ENCODE data around the gene PDRG1.
"Not testable (repeated sequence)": the region's sequence is repeated elsewhere in the genome, so short reads cannot be mapped to it uniquely, and the experiment has no call there.

The PDRG1 gene

GRCh38 chr20:31966991-31967655 is 15.3 kb upstream of the PDRG1 start:
- no peak for DNase-seq (ENCODE audit: low spot score)

DNA sequence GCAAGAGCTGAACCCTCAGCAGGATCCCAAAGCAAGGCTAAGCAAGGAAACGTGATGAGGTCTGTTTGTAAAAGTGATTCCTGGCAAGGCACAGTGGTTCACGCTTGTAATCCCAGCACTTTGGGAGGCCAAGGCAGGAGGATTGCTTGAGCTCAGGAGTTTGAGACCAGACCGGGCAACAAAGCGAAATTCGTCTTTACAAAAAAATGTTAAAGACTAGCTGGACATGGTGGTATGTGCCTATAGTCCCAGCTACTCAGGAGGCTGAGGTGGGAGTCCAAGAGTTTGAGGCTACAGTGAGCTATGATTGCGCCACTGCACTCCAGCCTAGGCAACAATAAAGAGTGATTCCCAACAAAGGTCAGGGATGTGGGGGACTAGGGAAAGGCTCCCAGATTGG is 12.0 kb upstream of the PDRG1 start:
- no peak for DNase-seq (ENCODE audit: low spot score)

DNA sequence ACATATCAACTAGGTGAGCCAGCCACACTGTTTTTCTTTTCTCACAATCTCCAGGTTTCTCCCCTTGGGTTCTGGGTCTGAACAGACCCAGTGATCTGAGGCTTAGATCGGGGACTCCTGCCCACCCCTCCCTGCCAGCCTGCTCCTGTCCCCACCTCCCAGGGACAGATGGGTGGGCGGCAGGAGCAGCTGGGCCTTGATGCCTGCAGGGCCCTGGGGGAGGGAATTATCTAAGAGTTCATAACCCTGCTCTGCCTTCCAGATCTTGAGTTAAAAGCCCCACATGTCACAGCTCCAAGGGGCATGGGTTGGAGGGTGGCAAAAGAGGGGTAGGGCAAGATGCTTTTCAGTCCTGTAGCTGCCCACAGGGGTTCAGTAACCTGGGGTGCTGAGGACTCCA is 10.9 kb upstream of the PDRG1 start:
- no peak for DNase-seq (ENCODE audit: low spot score)

DNA sequence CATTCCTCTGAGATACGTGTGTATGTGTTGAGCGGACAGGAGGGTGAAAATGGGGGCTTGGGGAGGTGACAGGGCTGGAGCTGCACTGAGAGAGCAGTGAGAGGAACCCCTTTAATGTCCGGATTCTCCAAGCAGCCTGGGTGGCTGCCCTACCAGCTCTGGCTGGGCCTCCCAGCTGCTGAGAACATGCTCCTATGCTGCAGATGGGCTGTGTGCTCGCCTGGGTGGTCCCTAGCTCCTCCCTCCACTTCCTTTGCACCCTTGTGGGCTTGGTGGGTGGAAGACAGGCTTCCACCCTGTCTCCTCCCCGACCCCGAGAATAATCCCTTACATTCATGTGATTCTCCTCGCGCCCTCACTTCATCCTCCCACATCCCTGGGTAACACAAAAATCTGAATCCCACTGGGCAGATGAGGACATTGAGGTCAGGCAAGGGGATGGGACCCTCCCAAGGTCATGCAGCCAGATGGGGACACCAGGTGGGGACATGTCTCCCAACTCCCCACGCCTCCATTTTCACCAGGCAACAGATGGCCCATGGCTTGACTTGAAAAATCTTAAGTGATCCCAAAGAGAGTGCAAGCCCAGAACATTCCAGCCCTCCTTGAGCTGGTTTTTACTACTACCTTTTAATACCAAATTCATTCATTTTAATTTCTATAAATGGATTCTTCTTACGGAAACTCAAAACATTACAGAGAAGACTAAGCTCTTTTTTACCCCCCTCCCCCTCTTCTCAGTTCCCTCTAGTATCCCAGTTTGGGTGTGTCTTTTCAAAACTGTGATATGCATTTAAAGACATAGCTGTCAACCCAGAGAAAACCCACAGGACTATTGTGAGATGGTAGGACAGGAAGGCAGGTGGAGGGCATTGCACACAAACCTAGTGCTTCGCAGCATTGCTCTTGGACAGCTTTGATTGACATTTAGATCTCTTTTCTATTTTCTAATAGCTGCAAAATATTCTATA is 5.0 kb upstream of the PDRG1 start:
- DNase-seq (ENCODE audit: low spot score): no peak

DNA sequence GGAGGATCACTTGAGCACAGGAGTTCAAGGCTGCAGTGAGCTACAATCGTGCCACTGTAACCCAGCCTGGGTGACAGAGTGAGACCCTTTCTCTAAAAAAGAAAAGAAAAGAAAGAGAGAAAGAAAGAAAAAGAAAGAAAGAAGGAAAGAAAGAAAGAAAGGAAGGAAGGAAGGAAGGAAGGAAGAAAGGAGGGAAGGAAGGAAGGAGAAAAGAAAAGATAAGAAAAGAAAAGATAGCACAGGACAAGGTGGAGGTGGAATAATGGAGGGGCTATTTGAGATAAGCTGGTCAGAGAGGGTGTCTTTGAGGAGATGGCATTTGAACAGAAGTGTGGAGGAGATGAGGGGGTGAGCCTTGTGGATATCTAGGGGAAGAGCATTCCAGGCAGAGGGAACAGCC is 2.7 kb upstream of the PDRG1 start:
- DNase-seq (ENCODE audit: low spot score): no peak

DNA sequence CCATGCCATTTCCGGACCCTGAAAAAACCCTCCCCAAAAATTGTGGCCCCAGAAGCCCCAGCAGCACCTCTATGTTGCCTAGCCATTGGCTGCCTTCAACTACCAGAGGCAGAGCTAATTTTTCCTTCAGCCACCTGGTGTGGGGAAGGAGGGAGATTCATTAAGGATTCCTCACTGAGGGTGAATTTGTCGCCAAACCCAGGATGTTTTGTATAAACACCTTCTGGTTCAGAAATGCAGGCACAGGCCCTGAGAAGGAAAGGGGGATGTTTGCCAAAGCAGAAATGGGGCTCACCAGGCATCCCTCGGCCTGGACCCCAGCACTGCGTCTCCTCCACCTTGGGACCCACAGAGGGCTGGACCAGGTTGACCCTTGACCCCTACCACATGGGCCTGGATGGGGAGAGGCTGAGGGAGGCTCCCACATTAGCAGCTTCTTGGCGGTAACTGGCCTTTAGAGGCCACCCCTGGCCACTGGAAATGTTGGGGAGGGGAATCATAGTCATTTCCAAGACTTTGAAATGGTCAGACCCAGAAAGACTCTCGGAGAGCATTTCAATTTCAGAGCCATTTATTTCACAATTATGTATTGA is 1.8 kb upstream of the PDRG1 start:
- no peak for DNase-seq (ENCODE audit: low spot score)

DNA sequence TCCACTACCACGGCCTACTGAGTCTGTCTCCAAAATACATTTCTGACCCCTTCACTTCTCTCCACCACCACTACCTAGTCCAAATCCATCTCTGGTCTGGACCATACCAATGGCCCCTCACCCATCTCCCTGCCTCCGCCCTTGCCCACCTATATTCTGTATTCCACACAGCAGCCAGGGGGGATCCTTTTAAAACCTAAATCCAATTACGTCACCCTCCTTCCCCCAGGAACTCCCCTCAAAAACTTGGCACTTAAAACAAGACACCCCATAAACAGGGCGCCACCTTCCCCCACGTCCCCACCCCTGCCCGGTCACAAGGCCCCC is 680 bp downstream of the PDRG1 start:
- DNase-seq (ENCODE audit: low spot score): no peak

GRCh38 chr20:31949877-31950646 is 1.8 kb downstream of the PDRG1 start:
- DNase-seq (ENCODE audit: low spot score): no peak

DNA sequence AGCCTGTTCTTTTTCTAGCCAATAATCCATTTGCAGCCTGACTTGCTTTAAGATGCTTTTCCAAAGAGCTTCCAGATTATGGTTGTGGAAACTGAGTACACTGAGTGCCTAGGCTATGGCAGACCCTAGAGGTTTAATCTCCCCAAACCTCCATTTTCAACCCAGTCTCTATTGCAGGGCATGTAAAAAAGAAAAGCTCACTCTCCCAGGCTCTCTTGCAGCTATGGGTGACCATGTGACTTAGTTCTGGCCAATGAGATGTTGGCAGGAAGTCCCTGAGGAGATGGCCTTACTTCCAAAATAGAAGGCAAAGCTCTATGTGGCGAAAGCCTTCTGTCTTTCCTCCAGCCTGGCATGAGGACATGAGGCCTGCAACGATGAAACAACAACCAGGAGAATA is 3.8 kb downstream of the PDRG1 start:
- DNase-seq (ENCODE audit: low spot score): no peak

DNA sequence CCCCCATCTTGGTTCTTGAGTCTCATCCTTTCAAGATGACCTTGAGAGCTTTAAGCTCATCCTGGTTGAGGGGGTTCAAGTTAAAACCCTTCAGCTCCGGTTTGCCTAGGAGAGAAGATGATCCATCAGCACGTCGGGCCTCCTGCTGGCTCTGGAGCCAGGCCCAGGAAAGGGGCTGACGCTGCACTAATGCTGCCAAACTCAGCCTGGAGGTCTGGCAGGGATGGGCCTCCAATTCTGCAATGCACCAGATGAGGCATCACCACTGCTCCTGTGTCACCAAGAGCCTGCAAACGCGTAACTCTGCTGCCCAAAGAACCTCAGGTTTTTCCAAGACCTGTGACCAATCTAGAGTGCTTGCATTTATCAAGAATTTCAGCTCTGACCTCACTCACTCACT is 6.1 kb downstream of the PDRG1 start:
- DNase-seq (ENCODE audit: low spot score): no peak

DNA sequence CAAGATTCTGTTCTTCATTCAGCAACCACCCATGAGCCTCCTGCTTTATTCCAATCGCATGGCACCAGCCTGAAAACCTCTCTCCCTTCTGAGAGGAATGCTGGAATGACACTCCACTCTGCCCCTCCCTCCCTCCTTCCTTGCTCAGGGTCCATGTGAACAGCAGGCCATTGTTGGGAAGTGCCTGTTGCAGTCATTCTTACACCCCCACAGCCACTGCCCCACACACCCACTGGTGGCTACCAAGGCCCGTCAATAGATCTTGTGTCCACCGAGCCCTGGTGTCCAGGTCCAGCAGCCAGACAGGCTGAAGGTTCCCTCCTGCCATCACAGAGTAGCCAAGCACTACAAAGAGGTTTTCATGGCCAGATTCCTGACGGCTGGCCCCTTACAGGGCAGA is 6.5 kb downstream of the PDRG1 start:
- DNase-seq (ENCODE audit: low spot score): no peak

DNA sequence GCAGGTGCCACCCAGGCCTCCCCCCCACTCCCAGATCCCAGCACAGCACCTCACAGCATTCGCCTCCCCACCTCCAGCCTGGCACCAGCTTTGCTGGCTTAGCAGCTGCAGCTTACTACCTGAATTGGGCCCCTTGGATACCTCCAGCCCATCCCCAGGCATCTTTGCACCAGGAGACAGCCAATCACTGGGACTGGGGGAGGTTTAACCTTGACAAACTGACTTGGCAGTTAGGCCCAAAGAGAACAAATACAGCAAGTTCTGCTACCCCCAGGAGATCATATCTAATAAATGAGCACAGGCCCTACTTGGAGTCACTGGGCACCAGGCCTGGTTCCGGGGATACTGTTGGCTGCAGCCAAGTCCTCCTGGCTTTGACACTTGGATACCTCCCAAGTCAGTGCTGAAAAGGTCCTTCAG is 8.8 kb downstream of the PDRG1 start:
- DNase-seq (ENCODE audit: low spot score): no peak

GRCh38 chr20:31939661-31940060 is 12.2 kb downstream of the PDRG1 start:
- no peak for DNase-seq (ENCODE audit: low spot score)

- no peak for DNase-seq (ENCODE audit: low spot score)
Observed at GRCh38 chr20:31937820-31938219, 14.0 kb downstream of the PDRG1 start.

DNA sequence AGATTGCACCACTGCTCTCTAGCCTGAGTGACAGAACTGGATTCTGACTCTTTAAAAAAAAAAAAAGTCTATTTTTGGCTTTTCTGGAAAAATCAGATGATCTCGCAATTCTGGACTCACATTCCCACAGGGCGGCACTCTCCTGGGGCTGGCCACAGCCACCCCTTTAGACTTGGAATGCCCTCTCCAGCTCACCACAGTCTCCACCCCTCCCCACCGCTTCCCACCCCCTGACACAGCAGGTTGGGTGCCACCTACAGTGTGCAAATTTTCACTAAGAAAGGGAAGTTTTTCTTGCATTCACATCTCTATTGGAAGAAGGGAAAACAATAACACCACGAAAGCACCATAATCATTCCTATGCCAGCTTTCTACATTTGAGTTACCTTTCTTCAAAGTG is 15.4 kb downstream of the PDRG1 start:
- no peak for DNase-seq (ENCODE audit: low spot score)

DNA sequence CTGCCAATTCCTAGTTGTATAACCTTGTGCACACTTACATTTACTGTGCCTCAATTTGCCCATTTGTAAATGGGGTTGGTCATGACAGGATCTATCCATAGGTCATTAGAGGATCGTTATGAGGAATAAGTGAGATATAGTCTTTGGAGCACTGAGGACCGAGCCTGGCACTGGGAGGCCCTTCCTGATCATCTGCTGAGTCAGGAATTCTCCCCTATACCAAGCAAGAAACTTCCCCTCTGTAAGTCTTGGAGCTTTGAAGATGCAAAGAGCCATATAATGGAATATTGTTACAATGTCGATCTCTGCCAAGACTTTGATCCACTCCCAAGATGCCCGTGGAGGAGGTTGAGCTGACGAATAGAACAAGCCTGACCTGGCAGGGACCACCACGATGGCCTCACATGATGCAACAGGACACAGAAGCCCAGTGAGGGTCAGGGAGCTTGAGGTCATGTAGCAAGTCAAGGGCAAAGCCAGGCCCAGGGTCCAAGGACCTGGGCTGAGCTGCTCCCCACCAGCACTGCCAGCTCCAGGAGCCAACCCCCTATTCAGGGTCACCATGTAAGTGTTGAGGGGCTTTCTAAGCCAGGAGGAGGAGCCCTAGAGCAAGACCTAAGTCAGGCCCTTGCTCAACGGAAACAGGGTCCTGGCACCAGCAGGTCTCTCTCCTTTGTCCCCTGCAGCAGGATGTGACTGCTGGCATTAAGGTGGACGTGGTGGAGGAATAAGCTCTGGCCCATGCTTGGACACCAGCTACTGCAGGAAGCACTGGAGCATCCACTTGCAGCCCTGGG is 16.7 kb downstream of the PDRG1 start:
- DNase-seq (ENCODE audit: low spot score): no peak

DNA sequence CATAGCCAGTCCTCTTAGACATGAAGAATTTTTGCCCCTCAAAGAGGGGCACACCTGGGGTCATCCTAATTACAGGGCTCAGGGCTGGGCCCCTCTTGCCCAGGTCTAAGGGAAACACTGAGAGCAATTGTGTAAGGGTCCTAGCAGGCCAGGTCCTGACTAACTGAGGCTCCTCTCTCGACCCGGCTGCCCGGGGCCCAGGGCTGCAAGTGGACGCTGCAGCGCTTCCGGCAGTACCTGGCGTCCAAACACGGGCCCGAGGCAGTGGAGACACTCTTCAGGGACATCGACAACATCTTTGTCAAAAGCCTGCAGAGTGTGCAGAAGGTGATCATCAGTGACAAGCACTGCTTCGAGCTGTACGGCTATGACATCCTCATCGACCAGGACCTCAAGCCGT is 17.4 kb downstream of the PDRG1 start:
- no peak for DNase-seq (ENCODE audit: low spot score)

GRCh38 chr20:31933698-31934097 is 18.1 kb downstream of the PDRG1 start:
- DNase-seq (ENCODE audit: low spot score): no peak

- no peak for DNase-seq (ENCODE audit: low spot score)
Observed at GRCh38 chr20:31930779-31931178, 21.1 kb downstream of the PDRG1 start.

GRCh38 chr20:31929631-31930030 is 22.2 kb downstream of the PDRG1 start:
- DNase-seq (ENCODE audit: low spot score): not testable (repeated sequence)

GRCh38 chr20:31927627-31928159 is 24.2 kb downstream of the PDRG1 start:
- DNase-seq (ENCODE audit: low spot score): no peak
